Measurements from ENCODE around the gene TNFRSF19. TPM values are rescaled to one million over a fixed set of nuclear protein-coding genes. Genes with fewer than 3 reads are reported as not detected.

Gene TNFRSF19
- total RNA-seq, 1 experiment from 2014 or later: 0.24 TPM

GRCh38 chr13:23579896-23580683 lies 9.9 kb downstream of the TNFRSF19 start:
- no TSS peak for BruUV-seq (replicated peaks)
- H3K36me3 ChIP-seq (ENCODE audit: low read depth): no peaks in the 10 kb centered on the region
- no peak for DNase-seq
- intact Hi-C loops (cut with micrococcal nuclease; ENCODE audit: unreplicated experiment): loop anchor here (2.0 to 10.0 kb wide), 2 partner anchors 113 to 285 kb away; no protein-coding TSS in a partner anchor
- no peaks in the 10 kb centered on the region for H4K20me1 ChIP-seq (ENCODE audit: insufficient read depth)
- ChIA-PET CTCF (no interaction called here), POLR2A (ENCODE audit: unreplicated experiment) (no interaction called here)
- no peaks in the 10 kb centered on the region for H3K79me2 ChIP-seq (ENCODE audit: low read depth)
- H3K27me3 ChIP-seq (ENCODE audit: insufficient read depth, low read depth): peaks cover 13% of the 10 kb centered on the region
- TF ChIP-seq CTCF (conservative IDR thresholded peaks at IDR 0.05): no peak
- TF ChIP-seq EZH2 (IDR thresholded peaks at IDR 0.05; ENCODE audit: low read depth): no peak
- H3K9me2 ChIP-seq (ENCODE audit: insufficient read depth): no peaks in the 10 kb centered on the region
- peak overlapping the region; percentile 66; the same call in 1 of the 2 replicates for H3K4me3 ChIP-seq
- H3K4me1 ChIP-seq (replicated peaks; ENCODE audit: insufficient read depth): no peaks in the 10 kb centered on the region
- H3K4me2 ChIP-seq: peak overlapping the region; percentile 81
- peak overlapping the region; percentile 78 for H2AFZ ChIP-seq
- no peaks in the 10 kb centered on the region for H3F3A ChIP-seq (ENCODE audit: insufficient read depth, low read depth)
- no peaks in the 10 kb centered on the region for H3K9me3 ChIP-seq (ENCODE audit: insufficient read depth, low read depth)
- H3K27ac ChIP-seq: no peak overlapping the region

GRCh38 chr13:23580684-23581060 lies 10.5 kb downstream of the TNFRSF19 start:
- no peaks in the 10 kb centered on the region for H3F3A ChIP-seq (ENCODE audit: insufficient read depth, low read depth)
- H3K4me3 ChIP-seq: no peak overlapping the region
- no peaks in the 10 kb centered on the region for H3K4me1 ChIP-seq (replicated peaks; ENCODE audit: insufficient read depth)
- H3K79me2 ChIP-seq (ENCODE audit: low read depth): no peaks in the 10 kb centered on the region
- POLR2A ChIA-PET (ENCODE audit: unreplicated experiment): no interaction called here
- no peaks in the 10 kb centered on the region for H3K36me3 ChIP-seq (ENCODE audit: low read depth)
- CTCF ChIA-PET: no interaction called here
- no peaks in the 10 kb centered on the region for H4K20me1 ChIP-seq (ENCODE audit: insufficient read depth)
- DNase-seq: no peak
- no peaks in the 10 kb centered on the region for H3K9me2 ChIP-seq (ENCODE audit: insufficient read depth)
- H3K27ac ChIP-seq: no peak overlapping the region
- no peak overlapping the region for H2AFZ ChIP-seq
- intact Hi-C loops (cut with micrococcal nuclease; ENCODE audit: unreplicated experiment): no loop called here
- no TSS peak for BruUV-seq (replicated peaks)
- no peaks in the 10 kb centered on the region for H3K9me3 ChIP-seq (ENCODE audit: insufficient read depth, low read depth)
- TF ChIP-seq EZH2 (IDR thresholded peaks at IDR 0.05; ENCODE audit: low read depth) (no peak), CTCF (conservative IDR thresholded peaks at IDR 0.05) (no peak)
- H3K4me2 ChIP-seq: no peak overlapping the region
- peaks cover 13% of the 10 kb centered on the region for H3K27me3 ChIP-seq (ENCODE audit: insufficient read depth, low read depth)

GRCh38 chr13:23583491-23583890 lies 13.3 kb downstream of the TNFRSF19 start:
- H3K36me3 ChIP-seq (ENCODE audit: low read depth): no peaks in the 10 kb centered on the region
- intact Hi-C loops (cut with micrococcal nuclease; ENCODE audit: unreplicated experiment): no loop called here
- no peak overlapping the region for H3K4me3 ChIP-seq
- H3K27me3 ChIP-seq (ENCODE audit: insufficient read depth, low read depth): peaks cover 13% of the 10 kb centered on the region
- H4K20me1 ChIP-seq (ENCODE audit: insufficient read depth): no peaks in the 10 kb centered on the region
- H3K9me3 ChIP-seq (ENCODE audit: insufficient read depth, low read depth): no peaks in the 10 kb centered on the region
- no peaks in the 10 kb centered on the region for H3K79me2 ChIP-seq (ENCODE audit: low read depth)
- H3F3A ChIP-seq (ENCODE audit: insufficient read depth, low read depth): no peaks in the 10 kb centered on the region
- no peaks in the 10 kb centered on the region for H3K4me1 ChIP-seq (replicated peaks; ENCODE audit: insufficient read depth)
- no peak for DNase-seq
- H3K9me2 ChIP-seq (ENCODE audit: insufficient read depth): no peaks in the 10 kb centered on the region
- H3K27ac ChIP-seq: no peak overlapping the region
- TF ChIP-seq EZH2 (IDR thresholded peaks at IDR 0.05; ENCODE audit: low read depth): no peak
- TF ChIP-seq CTCF (conservative IDR thresholded peaks at IDR 0.05): no peak
- no peak overlapping the region for H3K4me2 ChIP-seq
- no TSS peak for BruUV-seq (replicated peaks)
- POLR2A ChIA-PET (ENCODE audit: unreplicated experiment): no interaction called here
- H2AFZ ChIP-seq: no peak overlapping the region
- CTCF ChIA-PET: no interaction called here

Measured in PC-9 (cell line).